Muscle layer of colon (tissue), 2 donors: Measurements from ENCODE around the gene CIC.

Experiments
- H3K27ac ChIP-seq: one replicate; pipeline ENCODE4 v1.7.0; 2013; ENCODE audit warnings: low read depth, mild to moderate bottlenecking, low read length, moderate library complexity
- H3K27me3 ChIP-seq, 2 donors: one replicate each; pipeline ENCODE4 v1.7.0; 2013; ENCODE audit warnings: low read length in 2 of 2, mild to moderate bottlenecking in 2 of 2; ENCODE audit not compliant: insufficient read depth in 2 of 2, control insufficient read depth in 1 of 2
- H3K36me3 ChIP-seq: one replicate; pipeline ENCODE4 v1.7.0; 2013; ENCODE audit warnings: mild to moderate bottlenecking, low read length; ENCODE audit not compliant: insufficient read depth
- H3K4me1 ChIP-seq: one replicate; pipeline ENCODE4 v1.7.0; 2013; ENCODE audit warnings: mild to moderate bottlenecking, low read length; ENCODE audit not compliant: insufficient read depth
- H3K4me3 ChIP-seq, 2 donors: one replicate each; pipeline ENCODE4 v1.7.0; 2013; ENCODE audit warnings: low read length in 2 of 2, low read depth in 1 of 2, mild to moderate bottlenecking in 1 of 2, moderate library complexity in 1 of 2
- H3K9ac ChIP-seq: one replicate; pipeline ENCODE4 v1.7.0; 2013; ENCODE audit warnings: low read length
- H3K9me3 ChIP-seq: one replicate; pipeline ENCODE4 v1.7.0; 2013; ENCODE audit warnings: mild to moderate bottlenecking, low read length
- donor health status: abdominal sarcoma.
- donor health status: Adenocarcinoma of cecum.

CIC gene

DNA sequence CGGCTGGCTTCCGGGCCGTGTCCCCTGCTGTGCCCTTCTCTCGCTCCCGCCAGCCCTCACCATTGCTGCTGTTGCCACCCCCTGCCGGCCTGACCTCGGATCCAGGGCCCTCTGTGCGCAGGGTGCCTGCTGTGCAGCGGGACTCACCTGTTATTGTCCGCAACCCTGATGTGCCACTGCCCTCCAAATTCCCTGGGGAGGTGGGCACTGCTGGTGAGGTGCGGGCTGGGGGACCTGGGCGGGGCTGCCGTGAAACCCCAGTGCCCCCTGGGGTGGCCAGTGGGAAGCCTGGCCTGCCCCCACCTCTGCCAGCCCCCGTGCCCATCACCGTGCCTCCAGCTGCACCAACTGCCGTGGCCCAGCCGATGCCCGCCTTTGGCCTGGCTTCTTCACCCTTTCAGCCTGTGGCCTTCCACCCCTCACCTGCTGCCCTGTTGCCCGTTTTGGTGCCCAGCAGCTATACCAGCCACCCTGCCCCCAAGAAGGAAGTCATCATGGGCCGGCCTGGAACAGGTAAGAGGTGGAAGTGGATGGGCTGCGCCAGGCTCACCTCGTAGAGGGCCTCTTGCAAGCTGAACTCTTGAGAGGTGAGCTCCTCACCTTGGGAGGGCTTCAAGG lies 5.1 kb downstream of the CIC start:
- H3K36me3 ChIP-seq: peaks cover 25% of the 10 kb centered on the region
- no peak overlapping the region for H3K9ac ChIP-seq
- H3K4me3 ChIP-seq: no peak overlapping the region
- H3K4me1 ChIP-seq: peaks cover 57% of the 10 kb centered on the region
- no peaks in the 10 kb centered on the region for H3K9me3 ChIP-seq
- H3K27ac ChIP-seq: peak overlapping the region; percentile 35
- no peaks in the 10 kb centered on the region for H3K27me3 ChIP-seq

DNA sequence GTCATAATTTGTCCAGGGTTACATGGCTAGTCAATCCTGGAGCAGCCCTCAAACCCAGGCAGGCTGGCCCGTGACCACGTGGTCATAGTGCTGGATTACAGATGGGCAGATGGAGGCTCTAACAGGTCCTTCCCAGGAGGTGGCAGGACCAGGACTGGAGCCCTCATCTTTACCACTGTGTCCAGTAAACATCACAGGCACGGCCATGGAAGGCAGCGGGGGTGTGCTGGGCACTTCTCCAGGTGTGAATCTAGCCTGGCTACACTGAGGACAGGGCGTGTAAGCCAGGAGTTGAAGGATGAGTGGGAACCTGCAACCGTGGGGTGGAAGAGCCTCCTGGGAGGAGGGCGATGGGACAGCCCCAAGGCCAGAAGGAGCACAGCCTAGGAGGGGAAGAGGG lies 6.1 kb downstream of the CIC start:
- Histone ChIP-seq H3K4me3 (no peak overlapping the region), H3K27ac (peak overlapping the region; percentile 35), H3K36me3 (peaks cover 25% of the 10 kb centered on the region), H3K9me3 (no peaks in the 10 kb centered on the region), H3K27me3 (no peaks in the 10 kb centered on the region), H3K9ac (no peak overlapping the region), H3K4me1 (peaks cover 59% of the 10 kb centered on the region)

DNA sequence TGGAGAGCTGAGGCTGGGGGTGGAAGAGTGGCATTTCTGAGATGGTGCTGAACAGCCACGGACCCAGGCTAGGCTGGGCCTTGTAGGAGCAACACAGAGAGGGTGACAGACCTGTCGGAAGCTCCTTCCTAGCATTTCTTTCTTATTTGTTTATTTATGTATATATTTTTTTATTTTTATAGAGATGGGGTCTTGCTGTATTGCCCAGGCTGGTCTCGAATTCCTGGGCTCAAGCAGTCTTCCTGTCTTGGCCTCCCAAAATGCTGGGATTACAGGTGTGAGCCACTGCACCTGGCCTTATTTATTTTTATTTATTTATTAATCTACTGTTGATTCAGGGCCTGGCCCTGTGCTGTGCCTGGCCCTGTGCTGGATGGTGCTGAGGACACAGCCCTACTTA lies 6.5 kb downstream of the CIC start:
- no peak overlapping the region for H3K27ac ChIP-seq
- peaks cover 25% of the 10 kb centered on the region for H3K36me3 ChIP-seq
- H3K4me3 ChIP-seq: no peak overlapping the region
- peaks cover 54% of the 10 kb centered on the region for H3K4me1 ChIP-seq
- no peaks in the 10 kb centered on the region for H3K27me3 ChIP-seq
- H3K9me3 ChIP-seq: no peaks in the 10 kb centered on the region
- no peak overlapping the region for H3K9ac ChIP-seq

DNA sequence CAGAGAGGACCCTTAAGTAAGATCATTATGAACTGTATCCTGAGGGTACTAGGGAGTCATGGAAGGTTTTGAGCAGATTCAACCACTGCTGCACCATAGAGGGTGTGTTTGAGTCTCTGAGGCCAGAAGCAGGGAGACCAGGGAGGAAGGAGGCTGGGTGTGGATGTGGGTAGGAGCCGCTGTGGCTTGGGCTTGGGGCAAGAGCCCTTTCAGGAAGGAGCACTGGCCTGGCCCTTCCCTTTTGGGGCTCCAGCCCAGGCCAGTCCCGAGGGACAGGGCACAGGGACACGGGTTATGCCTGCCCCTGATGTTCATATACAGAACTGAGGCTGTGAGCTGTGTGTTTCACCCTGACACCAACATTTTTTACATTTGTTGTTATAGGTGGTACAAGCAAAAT lies 7.2 kb downstream of the CIC start:
- H3K9ac ChIP-seq: no peak overlapping the region
- H3K9me3 ChIP-seq: no peaks in the 10 kb centered on the region
- H3K36me3 ChIP-seq: peaks cover 23% of the 10 kb centered on the region
- H3K4me3 ChIP-seq: no peak overlapping the region
- H3K27me3 ChIP-seq: no peaks in the 10 kb centered on the region
- no peak overlapping the region for H3K27ac ChIP-seq
- H3K4me1 ChIP-seq: peaks cover 48% of the 10 kb centered on the region

DNA sequence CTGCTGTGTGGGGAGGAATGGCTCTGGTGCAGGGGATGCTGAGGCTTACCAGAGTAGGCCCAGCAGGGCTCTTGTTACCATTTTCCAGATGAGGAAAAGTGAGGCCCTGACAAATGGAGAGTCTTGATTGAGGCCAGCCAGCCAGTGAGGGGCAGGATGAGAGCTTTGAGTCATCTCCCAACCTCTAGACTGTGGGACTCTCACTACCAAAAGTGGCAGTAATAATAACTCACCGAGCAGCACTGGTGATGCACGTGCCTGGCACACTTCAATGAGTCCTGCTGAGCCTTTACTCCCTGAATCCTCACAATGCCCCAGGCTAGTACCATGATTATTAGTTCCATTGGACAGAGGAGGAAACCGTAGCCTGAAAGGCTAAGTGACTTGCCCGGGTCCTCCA lies 7.8 kb downstream of the CIC start:
- H3K4me1 ChIP-seq: peaks cover 50% of the 10 kb centered on the region
- H3K27ac ChIP-seq: no peak overlapping the region
- H3K4me3 ChIP-seq: no peak overlapping the region
- peak overlapping the region; percentile 44 for H3K9ac ChIP-seq
- H3K27me3 ChIP-seq: no peaks in the 10 kb centered on the region
- peaks cover 18% of the 10 kb centered on the region for H3K36me3 ChIP-seq
- no peaks in the 10 kb centered on the region for H3K9me3 ChIP-seq

DNA sequence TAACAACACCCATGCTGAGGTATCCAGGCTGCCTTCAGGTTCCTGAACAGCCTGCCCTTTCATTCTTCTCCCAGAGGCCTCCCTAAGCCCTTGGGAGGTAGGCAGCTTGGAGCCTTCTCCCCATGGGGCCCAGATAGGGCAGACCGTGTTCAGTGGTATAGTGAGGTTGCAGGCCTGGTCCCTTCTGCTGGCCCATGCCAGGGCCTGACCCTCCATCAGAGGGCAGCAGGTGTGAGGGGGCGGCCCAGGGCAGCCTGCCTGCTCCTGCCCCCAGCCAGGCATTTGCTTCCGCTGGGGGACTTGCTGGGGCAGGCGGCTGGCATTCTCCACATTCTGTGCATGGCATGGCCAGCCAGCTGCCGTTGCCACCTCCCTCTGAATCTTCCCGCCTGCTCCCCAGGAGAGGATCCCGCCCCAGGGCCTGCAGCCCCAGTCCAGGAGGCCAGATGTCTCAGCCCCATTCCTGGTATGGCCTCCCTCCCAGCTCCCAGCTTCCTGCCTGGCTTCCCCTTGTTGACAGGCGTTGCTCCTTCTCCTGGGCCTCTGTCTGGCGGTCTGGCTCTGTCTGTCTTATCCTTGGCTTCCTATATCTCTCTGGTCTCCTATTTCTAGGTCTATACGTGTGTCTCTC lies 8.9 kb downstream of the CIC start:
- Histone ChIP-seq H3K4me1 (peaks cover 60% of the 10 kb centered on the region), H3K4me3 (no peak overlapping the region), H3K27ac (peak overlapping the region; percentile 95), H3K9me3 (no peaks in the 10 kb centered on the region), H3K27me3 (no peaks in the 10 kb centered on the region), H3K36me3 (peaks cover 18% of the 10 kb centered on the region), H3K9ac (peak overlapping the region; percentile 39)

DNA sequence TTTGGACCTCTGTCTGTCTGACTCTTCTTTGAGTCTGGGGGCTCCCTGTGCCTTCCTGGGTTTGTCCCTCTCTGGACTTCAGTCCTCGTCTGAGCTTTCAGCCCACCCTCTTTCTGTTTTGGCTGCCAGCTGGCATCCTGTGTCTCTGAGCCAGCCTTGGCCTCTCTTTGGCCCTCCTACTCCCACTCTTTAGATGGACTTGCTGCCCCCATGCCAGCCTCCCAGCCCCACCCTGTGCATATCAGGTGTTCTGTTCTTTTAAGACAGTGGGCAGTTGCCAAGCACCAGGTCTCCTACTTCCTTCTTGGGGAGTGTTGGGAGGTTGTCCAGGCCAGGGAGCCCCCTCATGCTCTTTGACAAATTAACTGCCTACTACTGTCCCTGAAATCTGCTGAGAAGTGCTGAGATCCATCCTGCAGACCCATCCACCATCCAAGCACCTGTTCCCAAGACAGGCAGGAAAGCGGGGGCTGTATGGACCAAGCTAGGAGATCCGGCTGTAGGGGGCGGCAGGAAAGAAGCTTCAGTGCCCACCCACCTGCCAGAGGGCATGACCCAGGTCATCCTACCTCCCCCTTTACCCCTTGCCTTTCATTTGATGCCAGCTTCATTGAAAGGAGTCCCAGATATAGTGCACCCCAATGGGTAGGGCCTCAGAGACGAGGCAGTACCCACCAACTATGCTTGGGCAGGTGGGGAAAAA lies 9.6 kb downstream of the CIC start:
- no peaks in the 10 kb centered on the region for H3K27me3 ChIP-seq
- H3K36me3 ChIP-seq: peaks cover 17% of the 10 kb centered on the region
- peaks cover 65% of the 10 kb centered on the region for H3K4me1 ChIP-seq
- H3K9ac ChIP-seq: peak overlapping the region; percentile 66
- H3K27ac ChIP-seq: peak overlapping the region; percentile 95
- H3K4me3 ChIP-seq: peak overlapping the region in 1 of 2 donors; percentile 74
- H3K9me3 ChIP-seq: no peaks in the 10 kb centered on the region

DNA sequence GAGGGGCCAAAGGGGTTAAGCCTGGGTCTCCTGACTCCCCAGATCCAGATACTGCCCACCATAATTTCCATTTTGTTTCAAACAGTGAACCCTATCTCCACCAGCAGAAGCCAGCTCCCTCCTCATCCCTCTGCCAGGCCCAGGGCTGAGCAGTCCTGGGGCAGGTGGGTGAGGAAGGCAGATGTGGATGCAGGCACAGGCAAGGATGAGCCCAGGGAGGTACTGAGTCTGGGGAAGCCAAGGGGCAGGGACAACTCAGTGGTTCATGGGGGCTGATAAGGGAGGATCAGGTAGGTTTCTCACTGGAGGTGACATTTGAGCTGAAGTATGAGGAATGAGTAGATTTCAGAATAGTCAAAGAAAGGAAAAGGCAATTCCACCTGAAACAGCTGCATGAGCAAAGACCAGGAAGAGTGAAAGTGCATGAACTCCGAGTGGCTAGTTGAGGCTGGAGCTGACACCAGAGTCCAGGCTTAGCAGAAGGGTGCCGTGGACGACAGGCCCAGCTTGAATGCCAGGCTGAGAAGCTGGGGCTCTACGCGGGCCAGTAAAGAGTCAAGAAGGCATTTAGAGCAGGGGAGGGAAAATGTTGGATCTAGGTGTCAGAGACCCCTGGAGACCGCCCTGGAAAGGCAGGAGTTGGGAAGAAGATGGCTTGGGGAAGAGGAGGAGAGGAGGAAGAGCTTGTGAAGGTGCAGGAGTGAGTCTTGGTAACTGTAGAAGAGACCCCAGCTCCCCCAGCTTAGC lies 10.3 kb downstream of the CIC start:
- peak overlapping the region; percentile 66 for H3K9ac ChIP-seq
- peaks cover 65% of the 10 kb centered on the region for H3K4me1 ChIP-seq
- peak overlapping the region; percentile 95 for H3K27ac ChIP-seq
- H3K4me3 ChIP-seq: peak overlapping the region; percentile 74 to 90
- H3K36me3 ChIP-seq: peaks cover 10% of the 10 kb centered on the region
- H3K9me3 ChIP-seq: no peaks in the 10 kb centered on the region
- H3K27me3 ChIP-seq: no peaks in the 10 kb centered on the region

DNA sequence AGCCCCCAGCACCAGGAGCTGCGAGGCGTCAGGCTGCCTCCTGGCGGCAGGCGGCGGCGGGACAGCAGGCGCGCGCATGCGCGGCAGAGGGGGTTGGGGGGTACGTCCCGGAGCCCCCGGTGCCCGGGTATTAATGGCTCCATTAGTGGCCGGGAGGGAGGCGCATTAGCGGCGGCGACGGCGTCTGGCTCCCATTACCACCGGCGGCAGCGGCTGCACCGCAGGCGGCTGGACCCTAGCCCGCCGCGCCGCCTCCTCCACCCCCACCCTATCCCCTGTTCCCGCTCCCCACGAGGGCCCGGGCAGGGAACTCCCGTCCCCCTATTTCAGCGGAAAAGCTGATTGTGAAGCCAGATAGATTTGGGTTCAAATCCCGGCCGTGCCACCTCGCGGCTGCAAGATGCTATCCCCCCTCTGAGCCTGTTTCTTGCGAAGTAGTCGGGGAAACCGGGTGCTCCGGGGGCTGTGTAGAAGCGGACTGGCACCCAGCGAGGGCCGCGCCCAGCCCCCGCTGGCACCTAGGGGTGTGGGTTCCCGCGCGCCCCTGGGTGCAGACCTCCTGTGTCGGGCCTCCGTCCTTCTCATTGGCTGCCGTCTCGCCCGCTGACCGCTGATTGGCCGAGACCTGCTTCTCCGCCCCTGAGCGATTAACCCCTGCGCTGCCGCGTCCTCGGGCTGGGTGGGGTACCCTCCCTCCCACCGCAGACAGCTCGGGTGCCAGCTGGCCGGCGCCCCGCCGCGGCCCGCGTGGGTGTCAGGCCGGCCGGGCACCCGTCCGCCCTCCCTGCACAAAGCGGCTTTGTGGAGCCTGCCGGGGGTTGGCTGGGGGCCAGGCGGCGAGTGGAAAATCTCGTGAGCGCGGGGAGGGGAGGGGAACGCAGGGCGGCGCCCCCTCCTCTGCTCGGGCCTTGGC lies 11.1 kb downstream of the CIC start:
- Histone ChIP-seq H3K4me3 (peak overlapping the region; percentile 74 to 90), H3K9me3 (no peaks in the 10 kb centered on the region), H3K9ac (peak overlapping the region; percentile 66), H3K27ac (peak overlapping the region; percentile 95), H3K36me3 (peaks cover 2% of the 10 kb centered on the region), H3K27me3 (no peaks in the 10 kb centered on the region), H3K4me1 (peaks cover 63% of the 10 kb centered on the region)

DNA sequence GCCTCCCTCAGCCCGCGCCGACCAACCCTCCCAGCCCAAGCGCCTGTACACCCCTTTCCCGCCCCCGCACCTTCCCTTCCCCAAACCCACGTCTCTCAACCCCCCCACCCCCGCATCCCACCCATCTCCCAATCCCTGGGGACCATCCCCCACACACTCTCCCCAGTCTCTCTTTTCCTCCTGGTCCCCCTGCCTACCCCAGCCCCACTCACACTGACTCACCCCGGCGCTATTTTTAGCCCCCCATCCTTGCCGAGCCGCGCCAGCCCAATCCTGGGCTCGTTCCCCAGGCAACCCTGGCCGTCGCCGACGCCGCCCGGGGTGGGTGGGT lies 11.7 kb downstream of the CIC start:
- Histone ChIP-seq H3K27me3 (no peaks in the 10 kb centered on the region), H3K9me3 (no peaks in the 10 kb centered on the region), H3K9ac (no peak overlapping the region), H3K36me3 (no peaks in the 10 kb centered on the region), H3K4me1 (peaks cover 67% of the 10 kb centered on the region), H3K4me3 (peak overlapping the region; percentile 74 to 90), H3K27ac (peak overlapping the region; percentile 95)
